A673 (cell line): ENCODE results near the gene MAP7.

Source experiments
- EZH2 ChIP-seq: fragments of 200-600 bp; sonication (generic); IDR thresholded peaks from 2 replicates; pipeline ENCODE4 v1.6.1; 2017; ENCODE audit warnings: borderline replicate concordance, low read depth, mild to moderate bottlenecking, mixed read lengths, antibody characterized with exemption, low read length; ENCODE audit not compliant: poor library complexity, severe bottlenecking
- TF ChIP-seq, protein P1 (sequence below): fragments of 300-800, 200-600 bp; sonication (generic); conservative IDR thresholded peaks from 2 replicates; pipeline ENCODE4 v1.5.1; 2017; ENCODE audit warnings: low read depth, mild to moderate bottlenecking, antibody characterized with exemption, low read length, moderate library complexity, mixed read lengths

DNA sequence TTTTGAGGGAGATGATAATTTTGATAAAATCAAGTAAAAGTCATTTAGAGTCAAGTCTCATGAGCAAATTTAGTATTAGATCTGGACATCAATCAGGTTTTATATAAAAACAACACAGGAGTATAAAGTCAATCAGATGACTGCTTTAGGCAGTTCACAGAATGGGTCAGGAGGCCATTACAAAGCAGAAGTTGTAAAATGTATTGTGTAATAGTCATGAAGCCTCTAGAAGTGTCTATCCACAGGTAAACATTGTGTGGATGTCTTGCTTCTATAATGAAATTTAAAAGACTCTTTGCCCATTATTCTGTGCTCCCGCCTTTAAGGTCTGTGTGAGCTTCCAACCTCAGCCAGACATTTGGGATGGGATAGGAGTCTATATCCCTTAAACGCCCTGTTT, 28.8 kb downstream of the MAP7 start:
- no peak for TF ChIP-seq EZH2
- TF ChIP-seq, protein P1, sequence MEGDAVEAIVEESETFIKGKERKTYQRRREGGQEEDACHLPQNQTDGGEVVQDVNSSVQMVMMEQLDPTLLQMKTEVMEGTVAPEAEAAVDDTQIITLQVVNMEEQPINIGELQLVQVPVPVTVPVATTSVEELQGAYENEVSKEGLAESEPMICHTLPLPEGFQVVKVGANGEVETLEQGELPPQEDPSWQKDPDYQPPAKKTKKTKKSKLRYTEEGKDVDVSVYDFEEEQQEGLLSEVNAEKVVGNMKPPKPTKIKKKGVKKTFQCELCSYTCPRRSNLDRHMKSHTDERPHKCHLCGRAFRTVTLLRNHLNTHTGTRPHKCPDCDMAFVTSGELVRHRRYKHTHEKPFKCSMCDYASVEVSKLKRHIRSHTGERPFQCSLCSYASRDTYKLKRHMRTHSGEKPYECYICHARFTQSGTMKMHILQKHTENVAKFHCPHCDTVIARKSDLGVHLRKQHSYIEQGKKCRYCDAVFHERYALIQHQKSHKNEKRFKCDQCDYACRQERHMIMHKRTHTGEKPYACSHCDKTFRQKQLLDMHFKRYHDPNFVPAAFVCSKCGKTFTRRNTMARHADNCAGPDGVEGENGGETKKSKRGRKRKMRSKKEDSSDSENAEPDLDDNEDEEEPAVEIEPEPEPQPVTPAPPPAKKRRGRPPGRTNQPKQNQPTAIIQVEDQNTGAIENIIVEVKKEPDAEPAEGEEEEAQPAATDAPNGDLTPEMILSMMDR = no peak
